Activated CD4-positive, alpha-beta T cell treated with anti-CD3 and anti-CD28 coated beads for 36 hours (primary cell): Measurements from ENCODE around the gene TSHZ3. TPM values are rescaled to one million over a fixed set of nuclear protein-coding genes. Genes with fewer than 3 reads are reported as not detected.

Source experiments
- ATAC-seq: fragments of 200-7000 bp; cut with Tn5 transposase; one replicate; pipeline ENCODE4 v1.10.0; 2021; ENCODE audit warnings: mild to moderate bottlenecking, moderate library complexity
- CTCF ChIA-PET: fragments of 350-600 bp; sonication (Branson Sonifier 250); formaldehyde crosslinking; loops from one replicate; lab custom pipeline; 2021; ENCODE audit warnings: antibody characterized with exemption; lab: Charles Lee
- POLR2A ChIA-PET: fragments of 350-600 bp; sonication (Branson Sonifier 250); formaldehyde crosslinking; loops from one replicate; lab custom pipeline; 2021; ENCODE audit warnings: antibody characterized with exemption, inconsistent platforms; lab: Charles Lee
- DNase-seq: peaks from one replicate; pipeline ENCODE4 v3.0.0-alpha.2; 2020
- H3K27ac Mint-ChIP-seq: one replicate; pipeline ENCODE4 v1.8.0; 2021; ENCODE audit warnings: mixed read lengths
- H3K27me3 Mint-ChIP-seq: one replicate; pipeline ENCODE4 v1.8.0; 2021; ENCODE audit warnings: mixed read lengths
- H3K36me3 Mint-ChIP-seq: one replicate; pipeline ENCODE4 v1.8.0; 2021; ENCODE audit warnings: low read depth, mixed read lengths
- H3K4me1 Mint-ChIP-seq: one replicate; pipeline ENCODE4 v1.8.0; 2021; ENCODE audit warnings: mixed read lengths
- H3K4me3 Mint-ChIP-seq: one replicate; pipeline ENCODE4 v1.8.0; 2021; ENCODE audit warnings: mild to moderate bottlenecking, moderate library complexity, mixed read lengths
- H3K9me3 Mint-ChIP-seq: one replicate; pipeline ENCODE4 v1.8.0; 2021; ENCODE audit warnings: low read depth, mixed read lengths
- intact Hi-C, 2 experiments: fragments of 100-400 bp; cut with DNase I in 1 of 2; cut with micrococcal nuclease in 1 of 2; formaldehyde crosslinking; loops; one replicate each; pipeline versions ENCODE4 v1.14.2 to v1.15.1; 2022 to 2024; cut with DNase I, micrococcal nuclease
- total RNA-seq, 2 experiments: library from RNA; stranded (reverse); gene quantifications; one replicate each; pipeline ENCODE4 v1.2.3, GENCODE V29; 2021

The TSHZ3 gene
- total RNA-seq, 2 experiments from 2014 or later, result 0.85 to 1.6 TPM

DNA sequence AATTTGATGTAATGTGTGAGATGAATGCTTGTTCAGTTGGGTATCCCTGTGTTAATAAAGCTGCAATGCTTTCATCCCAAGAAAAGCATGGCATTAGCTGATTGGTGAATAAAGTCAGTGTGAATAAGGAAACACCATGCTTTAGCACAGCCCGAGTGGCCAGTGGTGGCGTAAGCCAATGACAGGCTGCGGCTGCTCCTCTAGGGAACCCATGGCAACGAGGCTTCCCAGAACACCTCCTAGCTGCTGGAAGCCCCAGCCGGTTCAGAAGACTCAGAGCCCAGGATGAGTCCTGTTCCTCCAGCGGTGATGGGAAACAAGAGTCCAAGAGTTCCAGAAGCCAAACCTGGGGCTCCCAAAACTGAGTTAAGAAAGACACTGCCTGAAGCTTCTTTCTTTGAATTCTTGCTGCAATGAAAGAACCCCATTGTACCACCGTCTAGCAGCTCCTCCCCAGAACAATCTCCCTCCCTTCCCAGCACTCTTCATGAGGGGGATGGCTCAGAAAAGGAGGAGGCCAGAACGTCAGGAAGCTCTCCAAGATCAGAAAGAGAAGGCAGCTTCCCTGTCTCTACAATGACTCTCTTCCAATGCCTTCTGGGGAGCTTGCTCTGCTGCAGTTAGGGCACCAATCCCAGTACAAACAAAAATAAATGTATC, 58.2 kb downstream of the TSHZ3 start:
- POLR2A ChIA-PET, result no interaction called here
- intact Hi-C loops, result no loop called here

DNA sequence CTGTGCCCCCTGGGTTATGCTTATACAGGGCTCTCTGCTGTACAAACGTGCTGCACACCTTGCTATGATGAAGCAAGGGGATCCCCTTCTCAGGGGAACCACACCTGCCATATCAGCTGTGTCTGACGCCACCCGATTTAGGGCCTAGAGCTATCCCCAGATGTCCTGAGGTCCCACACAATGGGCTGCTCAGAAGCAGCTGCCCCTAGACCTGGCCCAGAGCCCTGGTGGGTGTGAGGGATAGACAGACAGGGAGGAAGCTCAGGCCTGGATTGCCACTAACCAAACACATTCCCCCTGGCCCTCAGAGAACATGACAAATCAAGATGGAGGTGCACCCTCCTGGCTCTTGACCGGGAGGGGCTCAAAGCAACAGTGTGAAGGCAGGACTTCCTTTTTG, 59.3 kb downstream of the TSHZ3 start:
- intact Hi-C loops, result no loop called here
- Mint-ChIP-seq H3K4me3 (no peak overlapping the region), H3K27me3 (no peaks in the 10 kb centered on the region), H3K4me1 (peaks cover 3% of the 10 kb centered on the region), H3K36me3 (no peaks in the 10 kb centered on the region), H3K27ac (no peak overlapping the region), H3K9me3 (no peaks in the 10 kb centered on the region)
- no peak for ATAC-seq
- no peak for DNase-seq
- CTCF ChIA-PET, result no interaction called here
- POLR2A ChIA-PET, result no interaction called here

More for the DNA sequence above, 58.2 kb downstream of the TSHZ3 start:
- Mint-ChIP-seq H3K27me3 (no peaks in the 10 kb centered on the region), H3K27ac (no peak overlapping the region), H3K4me1 (peaks cover under 1% of the 10 kb centered on the region), H3K9me3 (no peaks in the 10 kb centered on the region), H3K36me3 (no peaks in the 10 kb centered on the region), H3K4me3 (no peak overlapping the region)
- CTCF ChIA-PET, result interaction anchor here (0.6 to 1.0 kb wide), 2 partner anchors 184 to 245 kb away, joined by 3 read pairs; no protein-coding TSS in a partner anchor
- ATAC-seq, result no peak
- no peak for DNase-seq

DNA sequence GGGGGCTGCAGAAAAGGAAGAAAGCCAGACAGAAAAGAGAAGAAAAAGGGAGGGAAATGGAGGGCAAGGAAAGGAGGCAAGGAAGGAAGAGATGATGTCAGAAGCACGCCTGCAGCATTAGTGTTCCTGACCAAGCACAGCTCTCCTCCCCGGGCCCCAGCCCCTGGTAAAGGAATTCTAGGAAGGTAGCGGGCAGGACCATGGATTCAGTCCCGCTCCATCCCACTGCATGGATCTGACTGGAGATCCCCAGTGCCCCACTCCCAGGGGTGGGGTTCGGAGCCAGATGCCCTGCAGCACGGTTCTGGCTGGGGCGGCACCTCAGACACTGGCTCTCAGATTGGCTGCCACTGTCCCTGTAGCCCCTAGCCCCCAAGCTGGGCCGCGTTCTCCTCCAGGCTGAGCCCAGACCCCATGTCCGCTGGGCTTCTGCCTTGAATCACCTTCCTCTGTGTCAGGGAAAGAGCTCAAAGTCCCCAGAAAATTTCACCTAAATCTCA, 59.8 kb downstream of the TSHZ3 start:
- CTCF ChIA-PET, result interaction anchor here (0.7 kb wide), 1 partner anchor 225 kb away, joined by 4 read pairs; no protein-coding TSS in a partner anchor
- no peaks in the 10 kb centered on the region for H3K27me3 Mint-ChIP-seq
- POLR2A ChIA-PET, result no interaction called here
- ATAC-seq, result no peak
- no peak overlapping the region for H3K27ac Mint-ChIP-seq
- H3K4me1 Mint-ChIP-seq, result peaks cover 3% of the 10 kb centered on the region
- DNase-seq, result no peak
- no peak overlapping the region for H3K4me3 Mint-ChIP-seq
- no peaks in the 10 kb centered on the region for H3K36me3 Mint-ChIP-seq
- H3K9me3 Mint-ChIP-seq, result no peaks in the 10 kb centered on the region
- intact Hi-C loops, result no loop called here

DNA sequence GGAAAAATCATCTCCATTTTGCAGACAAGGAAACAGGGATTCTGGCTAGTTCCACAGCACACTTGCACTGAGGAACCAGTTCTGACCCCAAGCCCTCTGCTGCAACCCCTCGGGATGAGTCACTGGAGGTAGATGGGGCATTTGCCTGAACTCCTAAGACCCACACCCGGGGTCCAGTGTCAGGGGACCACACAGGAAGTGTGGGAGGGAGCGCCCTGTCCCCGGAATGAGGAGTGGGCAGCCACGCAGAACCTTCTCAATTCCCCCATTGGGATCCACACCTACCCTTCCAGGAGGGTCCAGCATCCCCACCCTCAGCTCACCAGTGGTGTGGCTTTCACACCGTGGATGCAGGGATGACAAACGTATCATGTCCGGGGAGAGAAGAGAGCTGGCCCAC, 62.7 kb downstream of the TSHZ3 start:
- no peak for DNase-seq
- Mint-ChIP-seq H3K36me3 (no peaks in the 10 kb centered on the region), H3K27ac (no peak overlapping the region), H3K4me3 (no peak overlapping the region), H3K27me3 (no peaks in the 10 kb centered on the region), H3K4me1 (peaks cover 3% of the 10 kb centered on the region), H3K9me3 (no peaks in the 10 kb centered on the region)
- intact Hi-C loops, result no loop called here
- POLR2A ChIA-PET, result no interaction called here
- CTCF ChIA-PET, result no interaction called here
- no peak for ATAC-seq

DNA sequence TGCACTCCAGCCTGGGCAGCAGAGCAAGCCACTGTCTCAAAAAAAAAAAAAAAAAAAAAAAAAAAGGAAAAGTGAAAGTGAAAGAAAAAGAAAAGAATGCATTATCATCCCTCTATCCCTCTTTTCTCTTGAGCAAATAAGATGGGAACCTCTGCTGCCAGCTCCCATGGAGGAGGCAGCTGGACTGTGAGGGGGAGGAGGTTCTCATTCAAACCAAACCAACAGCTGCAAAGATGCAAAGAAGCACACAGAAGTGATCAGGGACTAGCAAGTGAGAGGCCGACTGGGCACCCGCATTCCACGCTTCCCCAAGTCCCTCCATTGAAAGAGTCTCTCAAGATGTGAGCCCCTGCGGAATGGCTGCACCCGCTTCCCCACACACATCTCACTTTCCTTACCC, 63.5 kb downstream of the TSHZ3 start:
- DNase-seq, result no peak
- no peaks in the 10 kb centered on the region for H3K36me3 Mint-ChIP-seq
- ATAC-seq, result no peak
- intact Hi-C loops, result no loop called here
- CTCF ChIA-PET, result no interaction called here
- H3K4me3 Mint-ChIP-seq, result no peak overlapping the region
- no peaks in the 10 kb centered on the region for H3K27me3 Mint-ChIP-seq
- H3K4me1 Mint-ChIP-seq, result peaks cover 3% of the 10 kb centered on the region
- POLR2A ChIA-PET, result no interaction called here
- H3K27ac Mint-ChIP-seq, result no peak overlapping the region
- H3K9me3 Mint-ChIP-seq, result no peaks in the 10 kb centered on the region

DNA sequence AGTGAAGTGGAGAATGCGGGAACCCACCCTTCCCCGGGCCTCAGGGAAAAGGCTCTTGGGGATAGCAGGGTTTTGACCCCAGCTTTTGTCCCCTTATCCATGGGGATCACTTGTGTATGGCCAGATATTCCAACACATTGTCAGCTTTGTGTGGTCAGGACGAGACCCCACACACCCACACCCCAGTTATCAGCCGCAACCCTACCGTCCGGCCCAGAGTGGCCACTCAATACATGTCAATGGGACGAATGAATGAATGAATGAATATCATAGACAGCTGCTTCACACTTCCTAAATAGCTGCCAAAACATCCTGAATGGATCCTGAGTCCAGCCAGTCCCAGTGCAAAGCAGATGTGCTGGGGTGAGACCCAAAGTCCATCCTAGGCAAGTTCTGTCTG, 64.6 kb downstream of the TSHZ3 start:
- DNase-seq (no peak), ATAC-seq (no peak)
- Mint-ChIP-seq H3K4me1 (peaks cover 3% of the 10 kb centered on the region), H3K4me3 (no peak overlapping the region), H3K27me3 (no peaks in the 10 kb centered on the region), H3K27ac (no peak overlapping the region), H3K36me3 (no peaks in the 10 kb centered on the region), H3K9me3 (no peaks in the 10 kb centered on the region)
- POLR2A ChIA-PET, result no interaction called here
- CTCF ChIA-PET, result no interaction called here
- intact Hi-C loops, result no loop called here

DNA sequence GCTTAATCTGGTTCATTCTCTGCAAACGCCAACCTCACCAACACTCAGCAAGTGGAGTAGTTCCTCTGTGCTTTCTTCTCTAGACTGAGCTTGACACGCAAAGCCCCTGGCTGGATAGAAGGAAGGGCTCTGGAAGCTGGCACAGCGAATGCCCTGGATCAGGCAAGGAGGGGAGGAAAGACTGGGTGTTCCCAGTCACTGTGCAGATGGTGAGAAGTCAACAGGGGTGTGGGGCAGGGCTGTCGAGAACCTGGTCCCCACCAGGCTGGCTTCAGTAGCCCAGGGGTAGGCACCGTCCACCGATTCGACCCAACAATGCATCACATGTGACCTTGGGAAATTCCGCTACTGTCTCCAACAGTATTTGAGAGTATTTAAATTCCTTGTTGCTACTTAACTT, 65.5 kb downstream of the TSHZ3 start:
- DNase-seq, result no peak

DNA sequence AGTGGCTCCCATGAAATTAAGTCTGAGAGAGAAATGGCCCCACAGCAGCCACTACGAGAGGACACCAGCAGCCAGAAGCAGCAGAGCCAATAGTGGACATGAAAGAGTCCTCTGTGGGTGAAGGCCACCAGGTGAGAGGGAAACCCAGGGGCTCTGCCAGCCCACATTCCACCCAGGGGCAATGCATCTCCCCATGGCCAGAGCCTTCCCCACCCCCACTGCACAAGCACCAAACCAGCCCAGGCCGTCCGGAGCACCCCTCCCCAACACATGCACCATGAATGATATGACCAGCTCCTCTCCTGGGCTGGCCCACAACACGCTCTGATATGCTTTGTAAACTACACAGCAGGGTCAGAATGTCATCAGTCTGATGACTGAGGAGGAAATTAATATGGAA, 66.9 kb downstream of the TSHZ3 start:
- peaks cover 3% of the 10 kb centered on the region for H3K4me1 Mint-ChIP-seq
- ATAC-seq (no peak), DNase-seq (no peak)
- POLR2A ChIA-PET, result no interaction called here
- H3K27ac Mint-ChIP-seq, result no peak overlapping the region
- H3K36me3 Mint-ChIP-seq, result no peaks in the 10 kb centered on the region
- intact Hi-C loops, result no loop called here
- CTCF ChIA-PET, result no interaction called here
- H3K9me3 Mint-ChIP-seq, result no peaks in the 10 kb centered on the region
- no peak overlapping the region for H3K4me3 Mint-ChIP-seq
- no peaks in the 10 kb centered on the region for H3K27me3 Mint-ChIP-seq

More for the DNA sequence above, 65.5 kb downstream of the TSHZ3 start:
- H3K27me3 Mint-ChIP-seq, result no peaks in the 10 kb centered on the region
- no peak for ATAC-seq
- H3K9me3 Mint-ChIP-seq, result no peaks in the 10 kb centered on the region
- no peak overlapping the region for H3K4me3 Mint-ChIP-seq
- intact Hi-C loops, result no loop called here
- no peaks in the 10 kb centered on the region for H3K36me3 Mint-ChIP-seq
- ChIA-PET CTCF (no interaction called here), POLR2A (no interaction called here)
- no peak overlapping the region for H3K27ac Mint-ChIP-seq
- H3K4me1 Mint-ChIP-seq, result peaks cover 3% of the 10 kb centered on the region

DNA sequence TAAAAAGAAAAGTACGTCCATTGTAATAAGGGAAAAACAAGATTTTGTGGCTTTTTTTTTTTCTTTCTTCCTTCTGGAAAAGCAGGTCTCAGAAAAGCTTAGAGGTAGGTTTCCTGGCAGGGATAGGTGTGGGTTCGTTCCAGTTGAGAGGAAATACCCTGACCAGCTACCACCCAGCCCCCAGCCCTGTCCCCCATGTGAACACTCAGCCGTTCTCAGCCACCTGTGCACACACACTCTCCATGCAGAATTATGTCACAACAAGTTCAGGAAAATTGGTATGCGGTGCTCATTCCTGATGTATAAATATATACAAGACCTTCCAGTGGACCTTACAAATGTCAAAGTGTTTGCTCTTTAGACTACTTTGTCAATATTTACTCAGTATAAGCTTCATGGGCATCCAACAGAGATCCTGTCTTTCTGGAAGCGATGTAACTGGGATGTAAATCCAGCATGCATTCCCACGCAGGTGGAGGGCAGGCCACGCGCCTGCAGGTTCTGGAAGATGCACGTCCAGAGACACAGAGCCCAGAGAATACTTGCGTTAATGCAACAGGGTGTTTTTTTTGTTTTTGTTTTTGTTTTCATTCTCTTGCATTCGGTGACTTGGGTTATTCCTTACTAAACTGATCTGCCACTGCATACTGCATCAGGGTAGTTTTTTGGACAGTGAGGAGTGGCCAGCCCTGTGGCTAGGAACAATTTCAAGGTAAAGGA, 68.8 kb downstream of the TSHZ3 start:
- Mint-ChIP-seq H3K27ac (no peak overlapping the region), H3K9me3 (no peaks in the 10 kb centered on the region), H3K4me1 (no peaks in the 10 kb centered on the region), H3K36me3 (no peaks in the 10 kb centered on the region), H3K4me3 (no peak overlapping the region), H3K27me3 (no peaks in the 10 kb centered on the region)
- no peak for ATAC-seq
- ChIA-PET CTCF (no interaction called here), POLR2A (interaction anchor here (0.6 kb wide), 1 partner anchor 12 kb away, joined by 3 read pairs; no protein-coding TSS in a partner anchor)
- intact Hi-C loops, result no loop called here
- no peak for DNase-seq

DNA sequence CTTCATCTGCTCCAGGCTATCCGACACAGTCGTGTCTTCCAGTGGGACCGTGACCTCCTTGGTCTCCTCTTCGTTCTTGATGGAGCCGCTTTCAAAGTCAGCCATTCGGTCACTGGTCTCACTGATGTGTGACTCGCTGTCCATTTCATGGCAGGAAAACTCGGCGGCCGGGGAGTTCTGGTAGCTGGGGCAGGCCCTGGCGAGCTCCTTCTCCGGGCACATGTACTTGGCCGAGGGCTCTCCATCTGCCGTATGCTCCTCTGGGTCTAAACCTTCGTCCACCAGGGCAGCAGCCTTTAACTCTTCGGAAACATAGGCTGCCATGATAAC, 69.8 kb downstream of the TSHZ3 start:
- no peaks in the 10 kb centered on the region for H3K36me3 Mint-ChIP-seq
- no peaks in the 10 kb centered on the region for H3K4me1 Mint-ChIP-seq
- no peak for ATAC-seq
- intact Hi-C loops, result no loop called here
- ChIA-PET POLR2A (interaction anchor here (0.6 kb wide), 1 partner anchor 310 kb away, joined by 3 read pairs; no protein-coding TSS in a partner anchor), CTCF (no interaction called here)
- no peak overlapping the region for H3K4me3 Mint-ChIP-seq
- no peak overlapping the region for H3K27ac Mint-ChIP-seq
- H3K9me3 Mint-ChIP-seq, result no peaks in the 10 kb centered on the region
- no peaks in the 10 kb centered on the region for H3K27me3 Mint-ChIP-seq
- no peak for DNase-seq

DNA sequence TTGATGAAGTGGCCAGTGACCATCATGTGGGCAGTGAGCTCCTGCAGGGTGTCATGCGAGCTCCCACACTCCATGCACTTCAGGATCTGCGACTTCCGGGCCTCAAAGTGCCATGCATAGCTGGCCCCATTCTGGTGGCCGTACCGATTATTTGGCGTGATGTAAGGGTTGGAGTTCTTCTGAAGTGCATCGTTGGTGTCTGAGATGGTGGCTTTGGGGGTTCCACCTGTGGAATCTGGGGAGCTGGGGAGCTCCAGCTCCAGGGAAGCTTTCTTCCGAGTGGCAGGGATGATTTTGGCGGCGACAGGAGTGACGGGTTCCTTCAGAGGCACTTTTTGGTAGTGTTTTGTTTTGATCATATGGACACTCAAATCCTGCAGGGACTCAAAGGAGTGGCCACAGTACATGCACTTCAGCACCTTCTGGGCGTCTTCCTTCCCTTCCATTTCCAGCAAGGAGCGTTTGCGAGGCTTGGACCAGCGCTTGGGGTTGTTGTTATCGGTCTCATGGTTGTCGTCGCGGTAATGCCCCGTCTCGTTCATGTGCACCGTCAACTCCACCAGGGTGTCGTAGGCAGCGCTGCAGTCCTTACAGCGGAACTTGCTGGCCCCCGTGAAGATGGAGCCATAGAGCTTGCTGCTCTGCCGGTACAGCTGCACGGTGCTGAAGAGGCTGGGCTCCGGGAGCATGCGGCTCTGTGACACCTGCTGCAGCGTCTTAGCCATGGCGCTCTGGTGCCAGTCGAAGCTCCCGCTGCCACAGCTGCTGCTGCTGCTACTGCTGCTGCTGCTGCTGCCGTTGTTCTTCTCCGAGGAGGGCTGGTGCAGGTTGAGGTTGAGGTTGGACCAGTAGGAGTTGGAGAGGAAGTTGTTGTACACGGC, 70.4 kb downstream of the TSHZ3 start:
- intact Hi-C loops, result no loop called here
- H3K4me3 Mint-ChIP-seq, result no peak overlapping the region
- H3K4me1 Mint-ChIP-seq, result no peaks in the 10 kb centered on the region
- H3K9me3 Mint-ChIP-seq, result no peaks in the 10 kb centered on the region
- no peaks in the 10 kb centered on the region for H3K36me3 Mint-ChIP-seq
- no peaks in the 10 kb centered on the region for H3K27me3 Mint-ChIP-seq
- ChIA-PET CTCF (no interaction called here), POLR2A (interaction anchor here (0.6 kb wide), 1 partner anchor 310 kb away, joined by 3 read pairs; no protein-coding TSS in a partner anchor)
- DNase-seq (no peak), ATAC-seq (no peak)
- H3K27ac Mint-ChIP-seq, result no peak overlapping the region
